K562 (cell line): Measurements from ENCODE around the gene CLCN5. TPM values are rescaled to one million over a fixed set of nuclear protein-coding genes. Genes with fewer than 3 reads are reported as not detected.

Source experiments
- ATAC-seq: fragments of 200-7000 bp; cut with Tn5 transposase; 3 replicates; pipeline ENCODE4 v1.9.1; 2020; ENCODE audit warnings: moderate library complexity
- BruUV-seq: library from RNA; stranded (reverse); fragments of 400-500 nt; replicated peaks from 2 replicates; lab custom pipeline; 2021; lab: Mats Ljungman, UMichigan
- CTCF ChIA-PET: fragments of 300-600 bp; formaldehyde crosslinking; extraction: SDS; loops from one replicate; lab custom pipeline; 2021; ENCODE audit warnings: low intra/inter-chr PET ratio; lab: Yijun Ruan, JAX
- POLR2A ChIA-PET: fragments of 300-600, 350-650 bp; sonication (Branson Sonifier 250); formaldehyde crosslinking; extraction: SDS; loops from one replicate; lab custom pipeline; 2021; ENCODE audit warnings: antibody characterized with exemption, inconsistent platforms; lab: Yijun Ruan, JAX
- DNase-seq, 4 experiments: peaks; one replicate each; pipeline versions ENCODE4 v3.0.0 to v3.0.0-alpha.2; 2011 to 2018; ENCODE audit warnings: low spot score in 3 of 4, mixed read lengths in 3 of 4; ENCODE audit errors: extremely low read depth in 1 of 4
- FAIRE-seq: peaks from 2 replicates; lab custom pipeline; 2011; peaks lifted over from hg19 to GRCh38; lab: Jason Lieb, UNC
- H2AFZ ChIP-seq: 2 replicates; pipeline ENCODE4 v1.6.0; 2011; ENCODE audit warnings: low read depth, low read length, control low read depth, inconsistent platforms
- H3K27ac ChIP-seq: fragments of 200-600 bp; 3 replicates; pipeline ENCODE4 v1.8.0; 2011; ENCODE audit warnings: low read depth, mild to moderate bottlenecking, control low read depth, inconsistent platforms, low read length, moderate library complexity, mixed read lengths; ENCODE audit errors: extremely low read depth
- H3K27me3 ChIP-seq, 2 experiments: fragments of 300-600 bp in 1 of 2; 2 replicates in 1 of 2; 3 replicates in 1 of 2; pipeline versions ENCODE4 v1.6.0 to v1.8.0; 2011; ENCODE audit warnings: inconsistent platforms in 2 of 2, low read length in 2 of 2, mild to moderate bottlenecking in 1 of 2, mixed read lengths in 1 of 2, moderate library complexity in 1 of 2; ENCODE audit not compliant: control insufficient read depth in 2 of 2, insufficient read depth in 2 of 2
- H3K36me3 ChIP-seq: fragments of 300-600 bp; 3 replicates; pipeline ENCODE4 v1.8.0; 2011; ENCODE audit warnings: mild to moderate bottlenecking, low read length, inconsistent platforms; ENCODE audit not compliant: control insufficient read depth, insufficient read depth
- H3K4me1 ChIP-seq, 2 experiments: fragments of 200-600 bp in 1 of 2; replicated peaks in 1 of 2; 2 replicates in 1 of 2; 3 replicates in 1 of 2; pipeline versions ENCODE4 v1.5.1 to v1.8.0; 2011; ENCODE audit warnings: inconsistent platforms in 2 of 2, low read length in 2 of 2, mild to moderate bottlenecking in 1 of 2, mixed read lengths in 1 of 2, moderate library complexity in 1 of 2; ENCODE audit not compliant: control insufficient read depth in 2 of 2, insufficient read depth in 2 of 2
- H3K4me2 ChIP-seq: 2 replicates; pipeline ENCODE4 v1.6.1; 2011; ENCODE audit warnings: low read length, control low read depth, inconsistent platforms, mixed read lengths; ENCODE audit not compliant: insufficient read depth
- H3K4me3 ChIP-seq: fragments of 200-600 bp; sonication (generic), shearing (Covaris generic); 2 replicates; pipeline ENCODE4 v1.5.1; 2016; ENCODE audit warnings: control low read depth, inconsistent platforms
- H3K79me2 ChIP-seq: fragments of 200-600 bp; 3 replicates; pipeline ENCODE4 v1.8.0; 2011; ENCODE audit warnings: low read length, inconsistent platforms; ENCODE audit not compliant: control insufficient read depth, insufficient read depth
- H3K9ac ChIP-seq, 2 experiments: 2 replicates each; pipeline versions ENCODE4 v1.6.0 to v1.6.1; 2011; ENCODE audit warnings: low read depth in 2 of 2, low read length in 2 of 2, control low read depth in 1 of 2, inconsistent platforms in 1 of 2, mild to moderate bottlenecking in 1 of 2, mixed read lengths in 1 of 2; ENCODE audit not compliant: insufficient read depth in 1 of 2
- H3K9me1 ChIP-seq: one replicate; pipeline ENCODE4 v1.6.0; 2011; ENCODE audit warnings: inconsistent platforms, mild to moderate bottlenecking, low read length, moderate library complexity; ENCODE audit not compliant: control insufficient read depth, insufficient read depth
- H3K9me3 ChIP-seq: replicated peaks from 2 replicates; pipeline ENCODE4 v1.5.1; 2011; ENCODE audit warnings: low read depth, low read length, inconsistent platforms; ENCODE audit not compliant: control insufficient read depth, insufficient read depth
- H4K20me1 ChIP-seq: replicated peaks from 2 replicates; pipeline ENCODE4 v1.6.1; 2011; ENCODE audit warnings: low read length, inconsistent platforms, mixed read lengths; ENCODE audit not compliant: control insufficient read depth, insufficient read depth
- CBFA2T3 ChIP-seq: fragments of 450-650 bp; IDR thresholded peaks from 2 replicates; pipeline ENCODE4 v1.6.1; 2017
- EP400 ChIP-seq: fragments of 450-650 bp; IDR thresholded peaks from 2 replicates; pipeline ENCODE4 v1.6.1; 2017; ENCODE audit warnings: antibody characterized with exemption, mild to moderate bottlenecking, moderate library complexity
- ESRRA ChIP-seq: fragments of 450-650 bp; IDR thresholded peaks from 2 replicates; pipeline ENCODE4 v1.6.1; 2014; ENCODE audit warnings: low read depth, mild to moderate bottlenecking, moderate library complexity, borderline replicate concordance
- JUND ChIP-seq, 2 experiments: IDR thresholded peaks; 2 replicates in 1 of 2; 3 replicates in 1 of 2; pipeline ENCODE4 v1.6.1; 2011; ENCODE audit warnings: borderline replicate concordance in 2 of 2, low read depth in 2 of 2, low read length in 2 of 2, improper control_type of control experiment in 1 of 2, missing biosample characterization in 1 of 2, missing genetic modification characterization in 1 of 2, missing genetic modification reagents in 1 of 2
- L3MBTL2 ChIP-seq: fragments of 450-650 bp; IDR thresholded peaks from 2 replicates; pipeline ENCODE4 v1.6.1; 2016; ENCODE audit warnings: mild to moderate bottlenecking, moderate library complexity
- MAX ChIP-seq: sonication (generic); formaldehyde crosslinking; IDR thresholded peaks from 2 replicates; pipeline ENCODE4 v1.9.0; 2022; ENCODE audit warnings: mild to moderate bottlenecking, missing genetic modification reagents
- NFE2 ChIP-seq: IDR thresholded peaks from 2 replicates; pipeline ENCODE4 v1.6.1; 2014; ENCODE audit warnings: antibody characterized with exemption, low read depth
- NR2C1 ChIP-seq, 2 experiments: fragments of 450-650 bp; IDR thresholded peaks; 2 replicates each; pipeline ENCODE4 v1.6.1; 2017; ENCODE audit warnings: mild to moderate bottlenecking in 2 of 2, antibody characterized with exemption in 1 of 2, inconsistent platforms in 1 of 2, missing compliant biosample characterization in 1 of 2, missing genetic modification characterization in 1 of 2
- PTRF ChIP-seq: fragments of 450-650 bp; IDR thresholded peaks from 2 replicates; pipeline ENCODE4 v1.6.1; 2016; ENCODE audit warnings: mild to moderate bottlenecking, missing genetic modification characterization, missing compliant biosample characterization
- STAT6 ChIP-seq: sonication (generic); formaldehyde crosslinking; IDR thresholded peaks from 2 replicates; pipeline ENCODE4 v1.8.1; 2023; ENCODE audit warnings: mild to moderate bottlenecking, missing genetic modification reagents
- TFAP4 ChIP-seq: sonication (generic); formaldehyde crosslinking; IDR thresholded peaks from 2 replicates; pipeline ENCODE4 v1.8.0; 2022; ENCODE audit warnings: missing genetic modification reagents, mild to moderate bottlenecking, moderate library complexity, borderline replicate concordance
- USF1 ChIP-seq: sonication (generic); formaldehyde crosslinking; IDR thresholded peaks from 2 replicates; pipeline ENCODE4 v1.9.0; 2022; ENCODE audit warnings: mild to moderate bottlenecking, missing genetic modification reagents
- ZNF717 ChIP-seq: fragments of 250-450 bp; sonication (Bioruptor Pico); IDR thresholded peaks from 2 replicates; pipeline ENCODE4 v1.5.0; 2021
- WGBS: fragments of 100-300 bp; shearing (Covaris generic); methylation state at CpG from one replicate; pipeline ENCODE4 v1.1.6; 2016; ENCODE audit warnings: low coverage, mixed read lengths; ENCODE audit not compliant: insufficient coverage; ENCODE audit errors: missing lambda C conversion rate; 5-methylcytosine and 5-hydroxymethylcytosine counted together
- in situ Hi-C: fragments of 300-500 bp; cut with MboI; formaldehyde crosslinking; loops from 4 replicates; pipeline ENCODE4 v1.15.0; 2018; ENCODE audit warnings: inconsistent platforms, mixed read lengths
- intact Hi-C: fragments of 100-400 bp; cut with micrococcal nuclease; formaldehyde crosslinking; loops from 2 replicates; pipeline ENCODE4 v1.14.2; 2022
- polyA plus RNA-seq, 8 experiments: library from polyadenylated mRNA; depleted of rRNA in 4 of 8; stranded (reverse) in 5 of 8; unstranded in 3 of 8; fragments of >200 nt; fragmentation: Nextera tagmentation in 2 of 8; fragmentation: Illumina TruSeq in 1 of 8; extraction: Ambion mirVana in 2 of 8; extraction: Trizol in 1 of 8; gene quantifications; 2 replicates each; pipeline versions ENCODE4 v1.2.1 to v1.2.3, GENCODE V29; 2011 to 2014; ENCODE audit warnings: inconsistent platforms in 1 of 8, missing spikeins in 1 of 8
- total RNA-seq, 7 experiments: library from RNA; depleted of rRNA in 6 of 7; stranded (reverse); fragments of >200 nt in 6 of 7; fragmentation: Illumina TruSeq in 2 of 7; extraction: Trizol in 2 of 7; gene quantifications; 2 replicates each; pipeline versions ENCODE4 v1.2.1 to v1.2.3, GENCODE V29; 2011 to 2021; ENCODE audit warnings: low replicate concordance in 1 of 7
- TF ChIP-seq, protein P1 (sequence below): conservative IDR thresholded peaks from 2 replicates; pipeline ENCODE4 v1.6.1; 2011; ENCODE audit warnings: low read depth, mild to moderate bottlenecking, low read length; ENCODE audit not compliant: control insufficient read depth

CLCN5 gene
- total and polyA plus RNA-seq, 9 of the 15 experiments (the other 6 are each of a cell fraction or from before 2014, with no cell fraction given): 0.94 to 11.8 (median 7.1) TPM

GRCh38 chrX:49878834-49879655, 43.4 kb upstream of the CLCN5 start, which contains the start of gene USP27X:
TSS of gene USP27X (plus strand) at chrX:49879484. CDS start at chrX:49880308, 824 bp downstream.
- intact Hi-C loops: no loop called here
- FAIRE-seq: no peak
- under 1% methylated on average over 30 of the region's 60 CpGs for WGBS
- TF ChIP-seq CBFA2T3 (peak; percentile 55), PTRF (tag) (no peak), TFAP4 (CRISPR knock-in tag) (peak; percentile 83; the same call in 1 of the 2 replicates), STAT6 (CRISPR knock-in tag) (no peak), NFE2 (peak; percentile 29; the same call in 1 of the 2 replicates), USF1 (peak; percentile 63; the same call in 1 of the 2 replicates), MAX (CRISPR knock-in tag) (no peak), ZNF717 (no peak), ESRRA (no peak), L3MBTL2 (peak; percentile 83), EP400 (peak; percentile 63), JUND (IDR thresholded peaks at IDR 0.05; ENCODE audit: borderline replicate concordance, low read depth, low read length) (0 out of 2 replicates have a peak, but pooled peaks have one; percentile 2), JUND (tag; IDR thresholded peaks at IDR 0.05; ENCODE audit: borderline replicate concordance, low read depth, low read length) (no peak), NR2C1 (IDR thresholded peaks at IDR 0.05) (no peak), NR2C1 (tag; IDR thresholded peaks at IDR 0.05) (no peak)
- TF ChIP-seq, protein P1, sequence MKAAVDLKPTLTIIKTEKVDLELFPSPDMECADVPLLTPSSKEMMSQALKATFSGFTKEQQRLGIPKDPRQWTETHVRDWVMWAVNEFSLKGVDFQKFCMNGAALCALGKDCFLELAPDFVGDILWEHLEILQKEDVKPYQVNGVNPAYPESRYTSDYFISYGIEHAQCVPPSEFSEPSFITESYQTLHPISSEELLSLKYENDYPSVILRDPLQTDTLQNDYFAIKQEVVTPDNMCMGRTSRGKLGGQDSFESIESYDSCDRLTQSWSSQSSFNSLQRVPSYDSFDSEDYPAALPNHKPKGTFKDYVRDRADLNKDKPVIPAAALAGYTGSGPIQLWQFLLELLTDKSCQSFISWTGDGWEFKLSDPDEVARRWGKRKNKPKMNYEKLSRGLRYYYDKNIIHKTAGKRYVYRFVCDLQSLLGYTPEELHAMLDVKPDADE: 0 out of 2 replicates have a peak, but pooled peaks have one; percentile 47

More at GRCh38 chrX:49878834-49879655, 43.4 kb upstream of the CLCN5 start, which contains the start of gene USP27X:
- Histone ChIP-seq H3K27ac (peak within 1 kb of the TSS; percentile 62), H3K9ac (peak within 1 kb of the TSS; percentile 49 to 86), H4K20me1 (0 out of 2 replicates have a peak, but pooled peaks cover 2% of the 10 kb centered on the region), H2AFZ (peak within 1 kb of the TSS; percentile 89), H3K79me2 (peaks cover 15% of the 10 kb centered on the region; the same call in 2 of the 3 replicates), H3K27me3 (peaks cover 0 to 7% of the 10 kb centered on the region in 2 experiments; a peak in 1 of 5 replicates), H3K4me3 (peak within 1 kb of the TSS; percentile 45), H3K4me1 (peaks cover 0 to 21% of the 10 kb centered on the region in 2 experiments; a peak in 3 of 5 replicates), H3K4me2 (peak within 1 kb of the TSS; percentile 76), H3K9me1 (no peaks in the 10 kb centered on the region), H3K36me3 (no peaks in the 10 kb centered on the region), H3K9me3 (no peaks in the 10 kb centered on the region)
- in situ Hi-C loops: no loop called here
- DNase-seq: peak; percentile 83 to 86 (median 84)
- POLR2A ChIA-PET: interaction anchor here (0.6 to 0.9 kb wide), 4 partner anchors 15 to 712 kb away, joined by 3 to 4 read pairs (median 3); no protein-coding TSS in a partner anchor
- no TSS peak for BruUV-seq
- peak; percentile 97 for ATAC-seq
- CTCF ChIA-PET: no interaction called here
